ENCODE measurements around the gene TSLP. TPM values are rescaled to one million over a fixed set of nuclear protein-coding genes. Genes with fewer than 3 reads are reported as not detected.

The TSLP gene
- total and polyA plus RNA-seq, 2 of the 8 experiments (the other 6 are each of a cell fraction or from before 2014, with no cell fraction given) = 0.39 to 1.9 TPM

- WGBS, 2 experiments (ENCODE audit: extremely low coverage in 1 of 2, insufficient coverage in 1 of 2, insufficient read length in 1 of 2, insufficient replicate concordance in 2 of 2, low coverage in 1 of 2, low lambda C conversion rate in 2 of 2, missing lambda C conversion rate in 1 of 2) = 95% methylated on average over 2 of the region's 2 CpGs; no CpG with 5 or more reads in 1 of the 2 experiments
- no peak overlapping the region for H2AFZ ChIP-seq (ENCODE audit: low read length)
These were observed 42.6 kb upstream of the TSLP start for GRCh38 chr5:111028865-111029264.

More at GRCh38 chr5:111028865-111029264, 42.6 kb upstream of the TSLP start:
- Histone ChIP-seq H3K23ac (ENCODE audit: insufficient read length) (no peak overlapping the region), H3K27ac (ENCODE audit: low read depth, low read length) (no peak overlapping the region), H2BK5ac (ENCODE audit: low read depth, low read length) (no peak overlapping the region), H3K56ac (replicated peaks; ENCODE audit: insufficient read length, low read depth, low read length) (no peak overlapping the region), H2AK5ac (ENCODE audit: low read depth, low read length) (no peak overlapping the region), H2BK12ac (ENCODE audit: low read depth, low read length) (no peak overlapping the region), H2BK15ac (ENCODE audit: low read length) (no peak overlapping the region), H3K27me3 (replicated peaks in 1 of 4; ENCODE audit: control insufficient read depth in 3 of 4, extremely low read depth in 1 of 4, insufficient read depth in 3 of 4, low read length in 3 of 4) (peaks cover 0 to 1% (median 0%) of the 10 kb centered on the region in 4 experiments; a peak in 1 of 7 replicates), H2BK120ac (replicated peaks; ENCODE audit: low read depth, low read length) (no peak overlapping the region), H3K4me3 (ENCODE audit: extremely low read depth in 1 of 4, insufficient read depth in 2 of 4, low read depth in 3 of 4, low read length in 4 of 4) (no peak overlapping the region), H4K8ac (ENCODE audit: extremely low read depth, insufficient read depth, low read length) (no peak overlapping the region), H4K20me1 (replicated peaks in 1 of 2; ENCODE audit: control insufficient read depth in 1 of 2, insufficient read depth in 2 of 2, low read length in 2 of 2) (no peaks in the 10 kb centered on the region), H3K79me2 (ENCODE audit: control insufficient read depth in 1 of 2, insufficient read depth in 2 of 2, low read length in 2 of 2) (no peaks in the 10 kb centered on the region), H3K23me2 (ENCODE audit: low read depth, low read length) (no peaks in the 10 kb centered on the region; the same call in 1 of the 2 replicates), H3K14ac (ENCODE audit: insufficient read length) (no peak overlapping the region), H4K91ac (replicated peaks; ENCODE audit: insufficient read length, low read length) (no peak overlapping the region), H3K4ac (replicated peaks; ENCODE audit: insufficient read length, low read depth, low read length) (no peak overlapping the region), H3K18ac (ENCODE audit: extremely low read depth, low read length) (no peak overlapping the region), H3K36me3 (ENCODE audit: control insufficient read depth in 2 of 4, insufficient read depth in 4 of 4, low read length in 3 of 4) (no peaks in the 10 kb centered on the region), H3K4me2 (ENCODE audit: insufficient read depth in 1 of 2, low read depth in 2 of 2, low read length in 2 of 2) (no peak overlapping the region), H3K9me3 (ENCODE audit: insufficient read depth in 2 of 2, low read depth in 1 of 2, low read length in 1 of 2) (peaks cover 0 to 10% of the 10 kb centered on the region in 2 experiments; a peak in 2 of 4 replicates), H3K79me1 (ENCODE audit: low read depth, low read length) (no peaks in the 10 kb centered on the region), H3K4me1 (replicated peaks in 1 of 4; ENCODE audit: control insufficient read depth in 3 of 4, insufficient read depth in 4 of 4, low read length in 3 of 4) (no peaks in the 10 kb centered on the region), H2BK20ac (ENCODE audit: low read length) (no peak overlapping the region), H3K9ac (replicated peaks in 1 of 4; ENCODE audit: extremely low read depth in 1 of 4, low read depth in 3 of 4, low read length in 3 of 4) (no peak overlapping the region), H4K5ac (ENCODE audit: insufficient read length, low read depth, low read length) (no peak overlapping the region)
- DNase-seq (ENCODE audit: low read depth in 1 of 2, low spot score in 2 of 2) (no peak), FAIRE-seq (no peak)
- POLR2A ChIA-PET (ENCODE audit: partially characterized antibody) = no interaction called here
- CTCF ChIA-PET (ENCODE audit: partially characterized antibody) = no interaction called here
- TF ChIP-seq SP2 (IDR thresholded peaks at IDR 0.05; ENCODE audit: low read length) (no peak), KDM1A (IDR thresholded peaks at IDR 0.05; ENCODE audit: borderline replicate concordance, low read length) (no peak), KDM4A (IDR thresholded peaks at IDR 0.05; ENCODE audit: low read depth, low read length, severe bottlenecking) (no peak)
